SK-N-SH treated with all-trans-retinoic acid at 6 μM for 48 hours (cell line): ENCODE measurements around the gene ICE1.

Source experiments
- BACH2 ChIP-seq: fragments of 250-450 bp; sonication (Bioruptor Pico); IDR thresholded peaks from 2 replicates; pipeline ENCODE4 v1.9.0; 2021; ENCODE audit warnings: mild to moderate bottlenecking, borderline replicate concordance
- SNAI2 ChIP-seq: fragments of 250-450 bp; sonication (Bioruptor Pico); IDR thresholded peaks from 2 replicates; pipeline ENCODE4 v1.5.0; 2020; ENCODE audit warnings: mild to moderate bottlenecking, moderate library complexity
- ZNF565 ChIP-seq: fragments of 450-650 bp; formaldehyde crosslinking; conservative IDR thresholded peaks from 2 replicates; pipeline ENCODE4 v1.5.0; 2020; ENCODE audit warnings: low read depth, mild to moderate bottlenecking, moderate library complexity

- no peak for TF ChIP-seq SNAI2
- no peak for TF ChIP-seq ZNF565 (CRISPR knock-in tag)
- TF ChIP-seq BACH2 (CRISPR knock-in tag): no peak
Observed at GRCh38 chr5:5470933-5471332, 48.5 kb downstream of the ICE1 start.
